GM12891 (cell line): ENCODE measurements around the gene KCNN1.
A peak's percentile ranks its signal among the peaks of the same experiment; 100 is the strongest.

Experiments
- DNase-seq: peaks from one replicate; pipeline ENCODE4 v3.0.0; 2011; ENCODE audit warnings: low spot score; ENCODE audit not compliant: insufficient read length
- FAIRE-seq: peaks from 2 replicates; lab custom pipeline; 2011; peaks lifted over from hg19 to GRCh38; lab: Jason Lieb, UNC
- PAX5 ChIP-seq: IDR thresholded peaks from 2 replicates; pipeline ENCODE4 v1.6.1; 2011; ENCODE audit warnings: low read length, moderate library complexity, mild to moderate bottlenecking; ENCODE audit not compliant: insufficient read depth, severe bottlenecking
- POLR2A ChIP-seq: IDR thresholded peaks from 2 replicates; pipeline ENCODE4 v1.6.1; 2011; ENCODE audit warnings: low read depth, low read length, control low read depth
- POLR2AphosphoS5 ChIP-seq: IDR thresholded peaks from 2 replicates; pipeline ENCODE4 v1.6.1; 2011; ENCODE audit warnings: low read depth, low read length, control low read depth
- POU2F2 ChIP-seq: IDR thresholded peaks from 2 replicates; pipeline ENCODE4 v1.6.1; 2011; ENCODE audit warnings: low read depth, mild to moderate bottlenecking, control low read depth, low read length, moderate library complexity
- SPI1 ChIP-seq: IDR thresholded peaks from 2 replicates; pipeline ENCODE4 v1.6.1; 2011; ENCODE audit warnings: low read depth, low read length, control low read depth
- TAF1 ChIP-seq: IDR thresholded peaks from 2 replicates; pipeline ENCODE4 v1.6.1; 2011; ENCODE audit warnings: low read depth, low read length, control low read depth

KCNN1 gene

DNA sequence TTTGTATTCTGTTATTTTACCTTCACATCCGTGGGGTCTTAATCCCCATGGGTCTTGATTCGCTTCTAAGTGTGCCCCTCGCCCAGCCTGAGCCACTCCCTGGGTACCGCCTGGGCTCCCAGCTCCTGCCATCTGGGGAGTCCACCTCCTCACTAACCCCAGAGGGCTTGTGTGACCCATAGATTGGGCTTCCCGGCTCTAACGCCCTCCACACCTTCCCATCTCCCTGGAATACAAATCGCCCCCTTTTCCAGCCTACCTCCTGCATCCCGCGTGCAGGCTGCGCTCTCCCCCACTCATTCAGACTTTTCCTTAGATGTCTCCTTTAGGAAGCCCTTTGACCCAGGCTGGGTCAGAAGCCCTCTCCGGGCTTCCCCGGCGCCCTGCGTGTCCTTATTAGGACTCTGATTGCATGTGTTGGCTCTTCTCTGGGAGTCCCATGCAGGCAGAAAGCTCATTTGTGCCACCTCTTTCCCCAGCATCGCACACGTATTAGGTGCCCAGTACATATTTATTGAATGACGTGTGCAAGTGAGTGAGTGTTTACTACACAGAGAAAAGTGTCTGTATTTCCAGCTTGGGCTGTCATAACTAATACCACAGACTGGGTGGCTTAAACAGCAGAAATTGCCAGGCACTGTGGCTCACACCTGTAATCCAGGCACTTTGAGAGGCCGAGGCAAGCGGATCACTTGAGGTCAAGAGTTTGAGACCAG is 33.3 kb upstream of the KCNN1 start:
- DNase-seq: no peak
- no peak for FAIRE-seq
- no peak for TF ChIP-seq POLR2A
- TF ChIP-seq POLR2AphosphoS5: no peak
- no peak for TF ChIP-seq SPI1
- TF ChIP-seq POU2F2: no peak
- no peak for TF ChIP-seq PAX5
- TF ChIP-seq TAF1: no peak

DNA sequence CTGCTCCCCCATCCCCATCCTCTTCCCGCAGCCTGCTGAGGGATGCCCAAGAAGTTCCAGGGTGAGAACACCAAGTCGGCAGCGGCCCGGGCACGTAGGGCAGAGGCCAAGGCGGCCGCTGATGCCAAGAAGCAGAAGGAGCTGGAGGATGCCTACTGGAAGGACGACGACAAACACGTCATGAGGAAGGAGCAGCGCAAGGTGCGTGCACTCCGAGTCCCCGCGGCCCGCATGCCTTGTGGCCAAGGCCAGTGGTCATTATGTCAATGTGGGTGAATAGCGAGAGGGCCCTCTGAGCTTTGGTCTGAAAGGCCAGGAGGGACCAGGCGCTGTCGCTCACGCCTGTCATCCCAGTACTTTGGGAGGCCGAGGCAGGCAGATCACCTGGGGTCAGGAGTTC is 30.5 kb upstream of the KCNN1 start:
- FAIRE-seq (no peak), DNase-seq (no peak)

DNA sequence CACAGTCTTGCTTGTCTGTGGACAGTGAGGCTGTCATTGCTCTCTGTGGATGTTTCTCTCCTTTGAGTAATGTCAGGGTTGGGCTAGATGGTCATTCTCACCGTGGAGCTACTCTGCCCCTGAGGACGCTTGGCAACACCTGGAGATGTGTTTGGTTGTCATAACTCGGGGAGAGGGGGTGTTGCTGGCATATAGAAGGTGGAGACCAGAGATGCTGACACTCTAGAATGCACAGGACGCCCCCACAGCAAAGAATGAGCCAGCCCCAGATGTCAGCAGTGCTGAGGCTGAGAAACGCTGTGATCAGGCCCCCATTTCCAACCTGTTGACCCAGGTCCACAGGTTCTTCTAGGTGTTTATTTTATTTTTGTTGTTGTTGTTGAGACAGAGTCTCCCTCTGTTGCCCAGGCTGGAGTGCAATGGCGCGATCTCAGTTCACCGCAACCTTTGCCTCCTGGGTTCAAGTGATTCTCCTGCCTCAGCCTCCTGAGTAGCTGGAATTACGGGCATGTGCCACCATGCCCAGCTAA is 29.5 kb upstream of the KCNN1 start:
- DNase-seq (no peak), FAIRE-seq (no peak)
- no peak for TF ChIP-seq POLR2A
- TF ChIP-seq TAF1: no peak
- no peak for TF ChIP-seq POLR2AphosphoS5
- TF ChIP-seq POU2F2: no peak
- no peak for TF ChIP-seq PAX5
- TF ChIP-seq SPI1: no peak

More for the DNA sequence above, 30.5 kb upstream of the KCNN1 start:
- TF ChIP-seq POLR2A: no peak
- no peak for TF ChIP-seq PAX5
- TF ChIP-seq POLR2AphosphoS5: no peak
- no peak for TF ChIP-seq TAF1
- TF ChIP-seq POU2F2: no peak

DNA sequence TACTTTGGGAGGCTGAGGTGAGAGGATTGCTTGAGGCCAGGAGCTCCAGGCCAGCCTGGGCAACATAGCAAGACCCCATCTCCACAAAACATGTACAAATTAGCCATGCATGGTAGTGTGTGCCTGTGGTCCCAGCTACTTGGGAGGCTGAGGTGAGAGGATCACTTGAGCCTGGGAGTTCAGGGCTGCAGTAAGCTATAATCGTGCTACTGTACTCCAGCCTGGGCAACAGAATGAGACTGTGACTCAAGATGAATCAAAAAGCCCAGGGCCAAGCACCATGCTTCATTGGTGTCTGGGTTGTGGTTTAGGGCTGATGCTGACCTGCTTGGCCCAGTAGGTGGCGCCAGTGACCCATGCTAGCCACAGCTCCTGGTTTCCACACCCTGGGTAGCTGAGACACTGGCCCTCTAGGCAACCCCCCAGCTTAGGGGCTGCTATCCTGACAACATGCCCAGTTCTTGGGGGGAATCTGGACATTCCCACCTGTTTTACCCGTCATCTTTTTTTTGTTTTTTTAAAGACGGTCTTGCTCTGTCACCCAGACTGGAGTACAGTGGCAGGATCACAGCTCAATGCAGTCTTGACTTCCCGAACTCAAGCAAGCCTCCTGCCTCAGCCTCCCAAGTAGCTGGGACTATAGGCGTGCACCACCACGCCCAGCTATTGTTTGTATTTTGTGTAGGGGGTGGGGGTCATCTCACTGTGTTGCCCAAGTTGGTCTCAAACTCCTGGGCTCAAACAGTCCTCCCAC is 28.6 kb upstream of the KCNN1 start:
- TF ChIP-seq SPI1 (no peak), POLR2AphosphoS5 (no peak), PAX5 (no peak), POLR2A (no peak), TAF1 (no peak), POU2F2 (0 out of 2 replicates have a peak, but pooled peaks have one; percentile 13)
- FAIRE-seq: peak; percentile 96
- DNase-seq: peak; percentile 91

DNA sequence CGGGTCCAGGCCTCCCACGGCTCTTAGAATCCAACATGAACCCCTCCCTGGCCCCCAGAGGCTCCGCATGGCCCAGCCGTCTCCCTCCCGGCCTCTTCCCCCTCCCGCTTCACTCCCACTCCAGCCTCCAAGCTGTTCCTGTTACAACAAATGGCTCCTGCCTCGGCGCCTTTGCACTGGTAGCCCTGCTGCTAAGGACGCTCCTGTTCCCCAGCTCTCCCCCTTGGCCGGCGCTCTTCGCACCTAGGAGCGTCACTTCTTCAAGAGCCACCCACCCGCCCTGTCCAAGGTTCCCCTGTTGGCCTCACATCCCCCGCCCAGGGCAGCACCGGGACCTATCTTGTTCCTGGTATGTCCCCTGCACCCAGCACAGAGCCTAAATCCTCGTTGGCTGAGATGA is 24.7 kb upstream of the KCNN1 start:
- FAIRE-seq (no peak), DNase-seq (no peak)
- TF ChIP-seq POLR2A: no peak
- TF ChIP-seq SPI1: no peak
- no peak for TF ChIP-seq POU2F2
- TF ChIP-seq TAF1: no peak
- no peak for TF ChIP-seq POLR2AphosphoS5
- no peak for TF ChIP-seq PAX5

DNA sequence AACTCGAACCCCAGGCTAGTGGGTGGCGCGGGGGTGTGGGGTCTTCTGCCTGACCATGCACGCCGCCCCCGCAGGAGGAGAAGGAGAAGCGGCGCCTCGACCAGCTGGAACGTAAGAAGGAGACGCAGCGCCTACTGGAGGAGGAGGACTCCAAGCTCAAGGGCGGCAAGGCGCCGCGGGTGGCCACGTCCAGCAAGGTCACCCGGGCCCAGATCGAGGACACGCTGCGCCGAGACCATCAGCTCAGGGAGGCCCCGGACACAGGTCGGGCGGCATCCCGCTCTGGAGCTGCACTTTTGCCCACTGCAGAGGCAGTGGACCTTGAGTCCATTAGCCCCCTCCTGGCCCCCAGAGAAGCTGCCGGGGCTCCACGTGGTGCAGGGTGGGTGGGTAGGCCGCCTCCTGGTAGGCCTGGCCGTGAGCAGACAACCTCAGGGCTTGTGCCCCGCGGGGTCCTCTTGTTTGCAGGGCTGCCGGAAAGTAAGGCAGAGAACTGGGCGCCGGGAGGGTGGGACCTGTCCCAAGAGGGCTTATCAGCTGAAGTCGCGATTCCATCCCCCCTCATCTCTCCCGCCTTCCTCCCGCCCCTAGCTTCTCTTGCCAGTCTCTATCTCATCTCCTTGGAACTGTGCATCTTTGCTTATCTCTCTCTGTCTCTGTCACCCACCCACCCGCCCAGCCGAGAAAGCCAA is 24.2 kb upstream of the KCNN1 start:
- no peak for TF ChIP-seq TAF1
- TF ChIP-seq PAX5: no peak
- TF ChIP-seq POU2F2: no peak
- FAIRE-seq (no peak), DNase-seq (no peak)

DNA sequence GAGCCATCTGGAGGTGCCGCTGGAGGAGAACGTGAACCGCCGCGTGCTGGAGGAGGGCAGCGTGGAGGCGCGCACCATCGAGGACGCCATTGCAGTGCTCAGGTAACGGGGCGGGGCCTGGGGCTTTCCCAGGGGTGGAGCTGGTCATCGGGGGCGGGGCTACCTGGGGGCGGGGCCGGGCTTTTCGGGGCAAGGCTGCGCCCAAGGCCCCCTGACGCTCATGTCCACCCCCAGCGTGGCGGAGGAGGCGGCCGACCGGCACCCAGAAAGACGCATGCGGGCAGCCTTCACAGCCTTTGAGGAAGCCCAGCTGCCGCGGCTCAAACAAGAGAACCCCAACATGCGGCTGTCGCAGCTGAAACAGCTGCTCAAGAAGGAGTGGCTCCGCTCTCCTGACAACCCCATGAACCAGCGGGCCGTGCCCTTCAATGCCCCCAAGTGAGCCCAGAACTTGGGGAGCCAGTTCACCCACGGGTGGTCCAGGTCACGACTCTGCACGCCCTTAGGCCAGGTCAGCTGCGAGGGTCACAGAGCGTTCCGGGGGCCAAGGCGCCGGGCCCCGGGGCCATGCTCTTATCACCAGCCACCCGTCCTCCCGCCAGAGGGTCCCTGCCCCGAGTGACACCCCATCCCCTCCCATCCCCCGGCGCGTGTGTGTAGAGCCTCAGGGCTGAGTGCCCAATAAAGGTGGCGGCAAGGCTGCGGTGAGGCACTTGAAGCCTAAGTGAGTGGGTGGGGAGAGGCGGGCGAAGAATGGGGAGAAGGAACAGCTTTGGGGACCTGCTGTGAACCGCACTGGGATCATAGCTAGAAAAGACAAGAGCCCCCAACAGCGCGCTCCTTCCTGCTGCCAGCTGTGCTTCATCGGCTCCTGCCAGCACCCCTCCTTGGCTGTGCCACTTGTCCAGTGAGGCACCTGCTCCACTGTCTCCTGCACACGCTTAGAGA is 23.4 kb upstream of the KCNN1 start:
- TF ChIP-seq POLR2AphosphoS5 (no peak), POLR2A (no peak), POU2F2 (no peak), TAF1 (no peak), SPI1 (no peak), PAX5 (no peak)
- no peak for FAIRE-seq
- DNase-seq: no peak

DNA sequence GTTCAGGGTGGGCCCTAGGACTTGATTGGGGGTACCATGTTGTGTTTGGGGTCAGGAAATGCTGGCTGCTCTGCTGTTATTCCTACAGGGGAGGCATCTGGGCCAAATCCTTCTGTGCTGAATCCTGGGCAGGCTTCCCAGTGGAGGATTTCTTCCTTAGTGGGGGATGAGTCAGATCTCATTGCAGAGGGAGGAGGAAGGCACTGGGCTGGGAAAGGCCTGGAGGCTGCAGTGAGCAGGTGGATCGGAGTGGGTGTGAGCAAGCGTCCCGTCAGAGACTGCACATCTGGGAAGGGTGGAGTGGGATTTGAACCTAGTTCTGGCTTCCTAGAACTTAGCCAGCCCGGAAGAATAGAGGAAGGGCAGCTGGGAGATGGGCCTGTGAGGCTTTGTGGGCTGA is 22.6 kb upstream of the KCNN1 start:
- TF ChIP-seq TAF1 (no peak), POLR2A (no peak), SPI1 (no peak), POU2F2 (no peak), PAX5 (no peak), POLR2AphosphoS5 (no peak)
- no peak for FAIRE-seq
- DNase-seq: no peak
